22Rv1 (cell line): ENCODE measurements around the gene PRAME.

ENCODE experiments used
- CTCF ChIP-seq: fragments of 450-650 bp; IDR thresholded peaks from 2 replicates; pipeline ENCODE4 v1.5.1; 2017; ENCODE audit warnings: mild to moderate bottlenecking
- ZFX ChIP-seq: fragments of 450-650 bp; IDR thresholded peaks from 2 replicates; pipeline ENCODE4 v1.6.1; 2017; ENCODE audit warnings: antibody characterized with exemption, borderline replicate concordance

GRCh38 chr22:22506736-22507135 is 52.3 kb downstream of the PRAME start:
- TF ChIP-seq CTCF (no peak), ZFX (no peak)
